SK-N-SH (cell line): Measurements from ENCODE around the gene CCDC167. TPM values are rescaled to one million over a fixed set of nuclear protein-coding genes. Genes with fewer than 3 reads are reported as not detected.

ENCODE experiments used
- CTCF ChIA-PET: fragments of 300-600, 350-600 bp; formaldehyde crosslinking; extraction: SDS; loops from one replicate; lab custom pipeline; 2021; lab: Yijun Ruan, JAX
- POLR2A ChIA-PET: fragments of 350-600 bp; sonication (Branson Sonifier 250); formaldehyde crosslinking; extraction: SDS; loops from one replicate; lab custom pipeline; 2020; ENCODE audit warnings: antibody characterized with exemption, inconsistent platforms; lab: Yijun Ruan, JAX
- DNase-seq: peaks from one replicate; pipeline ENCODE4 v3.0.0; 2012
- H2AFZ ChIP-seq: fragments of 200-600 bp; sonication (generic); 2 replicates; pipeline ENCODE4 v1.8.1; 2016; ENCODE audit warnings: antibody characterized with exemption, mild to moderate bottlenecking, low read depth
- H3F3A ChIP-seq: fragments of 200-600 bp; sonication (generic); replicated peaks from 2 replicates; pipeline ENCODE3; 2016; ENCODE audit warnings: antibody characterized with exemption, mild to moderate bottlenecking; ENCODE audit not compliant: insufficient read depth
- H3K27ac ChIP-seq, 2 experiments: fragments of 200-500 bp in 1 of 2; fragments of 200-600 bp in 1 of 2; sonication (Bioruptor generic) in 1 of 2; sonication (generic), shearing (Covaris generic) in 1 of 2; 2 replicates each; pipeline versions ENCODE4 v1.5.1 to v1.6.1; 2014 to 2016; ENCODE audit warnings: low read depth in 2 of 2, inconsistent platforms in 1 of 2, low read length in 1 of 2, mild to moderate bottlenecking in 1 of 2, mixed read lengths in 1 of 2
- H3K27me3 ChIP-seq: fragments of 200-600 bp; sonication (generic), shearing (Covaris generic); 2 replicates; pipeline ENCODE4 v1.6.1; 2016; ENCODE audit warnings: mixed run types; ENCODE audit not compliant: insufficient read depth
- H3K36me3 ChIP-seq, 2 experiments: fragments of 200-500 bp in 1 of 2; fragments of 200-600 bp in 1 of 2; sonication (Bioruptor generic) in 1 of 2; sonication (generic) in 1 of 2; replicated peaks in 1 of 2; 2 replicates each; pipeline versions ENCODE3 to v1.5.1; 2014 to 2016; ENCODE audit warnings: low read length in 1 of 2, mild to moderate bottlenecking in 1 of 2; ENCODE audit not compliant: insufficient read depth in 2 of 2, control insufficient read depth in 1 of 2
- H3K4me1 ChIP-seq, 2 experiments: fragments of 200-500 bp in 1 of 2; fragments of 200-600 bp in 1 of 2; sonication (Bioruptor generic) in 1 of 2; sonication (generic), shearing (Covaris generic) in 1 of 2; 2 replicates each; pipeline versions ENCODE4 v1.5.1 to v1.6.1; 2014 to 2016; ENCODE audit warnings: low read depth in 1 of 2, low read length in 1 of 2, mixed run types in 1 of 2; ENCODE audit not compliant: insufficient read depth in 2 of 2, control insufficient read depth in 1 of 2
- H3K4me2 ChIP-seq: fragments of 200-600 bp; sonication (generic), shearing (Covaris generic); 2 replicates; pipeline ENCODE4 v1.6.1; 2017; ENCODE audit warnings: mixed run types
- H3K4me3 ChIP-seq, 2 experiments: fragments of 200-500 bp in 1 of 2; fragments of 200-600 bp in 1 of 2; sonication (Bioruptor generic) in 1 of 2; sonication (generic), shearing (Covaris generic) in 1 of 2; 2 replicates each; pipeline versions ENCODE4 v1.5.1 to v1.8.1; 2014 to 2016; ENCODE audit warnings: low read depth in 2 of 2, inconsistent platforms in 1 of 2, low read length in 1 of 2, mild to moderate bottlenecking in 1 of 2, mixed read lengths in 1 of 2, moderate library complexity in 1 of 2
- H3K79me2 ChIP-seq: fragments of 200-600 bp; sonication (generic); 2 replicates; pipeline ENCODE4 v1.8.1; 2017; ENCODE audit warnings: mild to moderate bottlenecking; ENCODE audit not compliant: insufficient read depth
- H3K9ac ChIP-seq: fragments of 200-600 bp; sonication (generic); 2 replicates; pipeline ENCODE4 v1.6.1; 2017; ENCODE audit warnings: mixed run types
- H3K9me2 ChIP-seq: fragments of 200-600 bp; sonication (generic); 2 replicates; pipeline ENCODE4 v1.6.1; 2017; ENCODE audit warnings: mixed run types
- H3K9me3 ChIP-seq: fragments of 200-600 bp; sonication (generic); 2 replicates; pipeline ENCODE4 v1.6.1; 2017; ENCODE audit warnings: mixed run types, mild to moderate bottlenecking, moderate library complexity
- H4K20me1 ChIP-seq: fragments of 200-600 bp; sonication (generic); 2 replicates; pipeline ENCODE4 v1.6.1; 2017; ENCODE audit warnings: mild to moderate bottlenecking, mixed run types; ENCODE audit not compliant: insufficient read depth
- ELF1 ChIP-seq: IDR thresholded peaks from 2 replicates; pipeline ENCODE4 v1.4.0; 2012
- GATA2 ChIP-seq: sonication (generic); formaldehyde crosslinking; IDR thresholded peaks from 2 replicates; pipeline ENCODE4 v1.5.0; 2020; ENCODE audit warnings: mild to moderate bottlenecking, missing genetic modification reagents
- RCOR1 ChIP-seq: fragments of 150-350 bp; IDR thresholded peaks from 2 replicates; pipeline ENCODE4 v1.6.1; 2017; ENCODE audit warnings: antibody characterized with exemption, low read length
- RXRA ChIP-seq: IDR thresholded peaks from 2 replicates; pipeline ENCODE4 v1.4.0; 2012; ENCODE audit warnings: low read depth, mild to moderate bottlenecking, borderline replicate concordance
- SIN3A ChIP-seq: IDR thresholded peaks from 2 replicates; pipeline ENCODE4 v1.6.1; 2012; ENCODE audit warnings: low read depth, mild to moderate bottlenecking, low read length, moderate library complexity, borderline replicate concordance
- SMC3 ChIP-seq: IDR thresholded peaks from 2 replicates; pipeline ENCODE4 v1.6.1; 2012; ENCODE audit warnings: low read depth, low read length, improper control_type of control experiment
- TAF1 ChIP-seq: IDR thresholded peaks from 2 replicates; pipeline ENCODE4 v1.6.1; 2012; ENCODE audit warnings: low read depth, mild to moderate bottlenecking, low read length, moderate library complexity, borderline replicate concordance
- TCF12 ChIP-seq: IDR thresholded peaks from 2 replicates; pipeline ENCODE4 v1.4.0; 2012
- USF1 ChIP-seq: IDR thresholded peaks from 2 replicates; pipeline ENCODE4 v1.4.0; 2012; ENCODE audit warnings: low read depth, borderline replicate concordance
- WGBS: methylation state at CpG from one replicate; pipeline ENCODE4 v1.1.6; 2017; ENCODE audit warnings: low lambda C conversion rate; 5-methylcytosine and 5-hydroxymethylcytosine counted together
- polyA plus RNA-seq, 3 experiments: library from polyadenylated mRNA; depleted of rRNA; stranded (reverse); fragments of >200 nt; gene quantifications; 2 replicates each; pipeline ENCODE4 v1.2.3, GENCODE V29; 2012
- TF ChIP-seq, protein P1 (sequence below): IDR thresholded peaks from 2 replicates; pipeline ENCODE4; 2012

The CCDC167 gene
- polyA plus RNA-seq, 1 of the 3 experiments (the other 2 are of a cell fraction) = 49.1 TPM

DNA sequence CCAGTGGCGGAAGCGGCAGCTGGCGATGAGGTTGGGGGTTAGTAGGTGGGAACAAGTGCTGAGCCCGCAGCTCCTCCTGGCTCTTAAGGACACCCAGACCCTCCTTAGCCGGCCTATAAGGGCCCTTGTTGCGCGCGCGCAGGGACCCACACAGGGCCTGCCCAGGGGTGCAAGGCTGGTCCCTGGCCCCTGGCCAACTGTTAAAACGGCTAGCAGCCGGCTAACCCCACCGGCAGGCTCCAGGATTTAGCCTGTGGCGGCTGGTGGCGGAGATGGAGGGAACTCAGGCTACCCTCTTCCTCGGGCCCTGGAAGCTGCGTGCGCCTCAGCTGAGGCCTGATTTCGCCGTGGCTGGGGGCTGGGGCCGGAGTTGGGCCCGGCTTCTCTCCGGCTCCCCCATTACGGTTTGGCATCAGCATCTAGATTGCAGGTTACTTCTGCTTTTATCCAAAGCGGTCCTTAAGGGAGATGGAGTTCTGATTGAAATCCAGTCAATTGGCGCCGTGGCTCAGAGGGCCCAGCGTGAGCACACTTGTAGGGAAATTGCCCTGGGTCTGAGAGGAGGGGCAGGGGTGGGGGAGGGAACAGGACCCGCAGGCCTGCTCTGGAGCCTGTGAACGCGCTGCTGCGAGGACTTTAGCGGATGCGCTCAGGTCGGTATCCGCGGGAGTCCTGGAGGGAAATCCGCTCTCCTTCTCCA is 36.9 kb upstream of the CCDC167 start:
- Histone ChIP-seq H3K4me2 (peak overlapping the region; percentile 62), H3K9ac (no peak overlapping the region), H3K36me3 (no peaks in the 10 kb centered on the region), H3K9me2 (no peaks in the 10 kb centered on the region), H3F3A (no peaks in the 10 kb centered on the region), H3K79me2 (no peaks in the 10 kb centered on the region), H3K27me3 (peaks cover 28% of the 10 kb centered on the region; the same call in 1 of the 2 replicates), H3K4me3 (peak overlapping the region in 1 of 2 experiments; percentile 32; a peak in 3 of 4 replicates), H3K4me1 (peaks cover 0 to 24% of the 10 kb centered on the region in 2 experiments; a peak in 1 of 4 replicates), H3K9me3 (no peaks in the 10 kb centered on the region), H4K20me1 (no peaks in the 10 kb centered on the region), H2AFZ (no peak overlapping the region), H3K27ac (no peak overlapping the region)
- DNase-seq = peak; percentile 73
- CTCF ChIA-PET = interaction anchor here (0.6 to 6.8 kb wide), 14 partner anchors 8 to 162 kb away, joined by 3 to 63 read pairs (median 6); no protein-coding TSS in a partner anchor
- TF ChIP-seq RXRA = no peak
- no peak for TF ChIP-seq ELF1
- no peak for TF ChIP-seq RCOR1
- TF ChIP-seq, protein P1, sequence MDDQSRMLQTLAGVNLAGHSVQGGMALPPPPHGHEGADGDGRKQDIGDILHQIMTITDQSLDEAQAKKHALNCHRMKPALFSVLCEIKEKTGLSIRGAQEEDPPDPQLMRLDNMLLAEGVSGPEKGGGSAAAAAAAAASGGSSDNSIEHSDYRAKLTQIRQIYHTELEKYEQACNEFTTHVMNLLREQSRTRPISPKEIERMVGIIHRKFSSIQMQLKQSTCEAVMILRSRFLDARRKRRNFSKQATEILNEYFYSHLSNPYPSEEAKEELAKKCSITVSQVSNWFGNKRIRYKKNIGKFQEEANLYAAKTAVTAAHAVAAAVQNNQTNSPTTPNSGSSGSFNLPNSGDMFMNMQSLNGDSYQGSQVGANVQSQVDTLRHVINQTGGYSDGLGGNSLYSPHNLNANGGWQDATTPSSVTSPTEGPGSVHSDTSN = no peak
- TF ChIP-seq TCF12 = no peak
- TF ChIP-seq SIN3A = no peak
- TF ChIP-seq GATA2 (CRISPR knock-in tag) = no peak
- no peak for TF ChIP-seq USF1
- 76% methylated on average over 30 of the region's 37 CpGs for WGBS
- POLR2A ChIA-PET = interaction anchor here (0.5 to 2.0 kb wide), 3 partner anchors 20 to 169 kb away, joined by 3 to 6 read pairs (median 4); no protein-coding TSS in a partner anchor

DNA sequence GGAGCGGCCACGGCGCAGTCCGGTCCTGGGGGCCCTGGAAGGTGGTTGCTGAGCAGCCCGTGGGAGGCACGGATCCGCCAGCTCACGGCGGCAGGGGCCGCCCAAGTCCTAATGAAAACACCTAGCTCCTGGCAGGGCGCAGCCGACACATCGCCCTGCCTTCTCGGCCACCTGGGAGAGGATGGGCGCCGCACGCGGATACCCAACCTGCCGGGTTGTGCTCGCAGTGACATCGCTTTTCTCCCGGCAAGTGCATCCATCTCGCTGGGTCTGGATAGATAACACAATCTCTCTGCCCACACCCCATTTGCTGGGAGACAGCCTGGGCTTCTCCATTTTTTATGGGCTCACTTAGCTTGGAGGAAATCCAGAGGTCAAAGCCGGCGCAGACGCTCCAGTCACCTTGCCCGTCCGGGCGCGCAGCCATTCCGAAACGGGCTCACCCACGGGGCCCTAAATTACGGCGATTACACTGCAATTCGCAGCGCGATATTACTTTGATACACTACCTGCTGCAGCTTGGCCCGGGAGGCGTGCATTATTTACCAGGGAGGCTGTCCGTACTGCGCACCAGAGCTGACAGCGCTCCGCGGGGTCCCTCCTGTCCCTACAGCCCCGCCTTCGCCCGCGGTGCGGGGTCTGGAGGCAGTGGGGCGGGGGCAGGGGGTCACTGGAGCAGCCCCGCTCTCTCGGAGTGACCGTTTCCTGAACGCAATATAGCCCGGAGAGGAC is 36.2 kb upstream of the CCDC167 start:
- peak overlapping the region; percentile 62 for H3K4me2 ChIP-seq
- peak overlapping the region; percentile 24 to 32; a peak in 3 of 4 replicates for H3K4me3 ChIP-seq
- 0 out of 2 replicates have a peak, but pooled peaks have one; percentile 7 for TF ChIP-seq SMC3
- TF ChIP-seq TAF1 = no peak
- peak overlapping the region; percentile 27 for H2AFZ ChIP-seq
- peaks cover 0 to 24% of the 10 kb centered on the region in 2 experiments; a peak in 1 of 4 replicates for H3K4me1 ChIP-seq
- H3K36me3 ChIP-seq = no peaks in the 10 kb centered on the region
- no peaks in the 10 kb centered on the region for H3K9me2 ChIP-seq
- no peaks in the 10 kb centered on the region for H3K79me2 ChIP-seq
- no peak overlapping the region for H3K9ac ChIP-seq
- POLR2A ChIA-PET = interaction anchor here (0.5 to 2.0 kb wide), 6 partner anchors 19 to 169 kb away, joined by 3 to 6 read pairs (median 3); partner anchors contain the start of gene CMTR1
- H3K27me3 ChIP-seq = peaks cover 28% of the 10 kb centered on the region; the same call in 1 of the 2 replicates
- CTCF ChIA-PET = interaction anchor here (0.6 to 6.8 kb wide), 19 partner anchors 9 to 267 kb away, joined by 3 to 63 read pairs (median 4); no protein-coding TSS in a partner anchor
- peak; percentile 77 for DNase-seq
- H3F3A ChIP-seq = peaks cover 5% of the 10 kb centered on the region
- no peaks in the 10 kb centered on the region for H4K20me1 ChIP-seq
- no peaks in the 10 kb centered on the region for H3K9me3 ChIP-seq
- 35% methylated on average over 19 of the region's 56 CpGs for WGBS
- peak overlapping the region in 1 of 2 experiments; percentile 28; a peak in 1 of 4 replicates for H3K27ac ChIP-seq
